K562 (cell line): Measurements from ENCODE around the gene MEFV. TPM values are rescaled to one million over a fixed set of nuclear protein-coding genes. Genes with fewer than 3 reads are reported as not detected.

Experiments
- ATAC-seq: fragments of 200-7000 bp; cut with Tn5 transposase; 3 replicates; pipeline ENCODE4 v1.9.1; 2020; ENCODE audit warnings: moderate library complexity
- BruUV-seq: library from RNA; stranded (reverse); fragments of 400-500 nt; replicated peaks from 2 replicates; lab custom pipeline; 2021; lab: Mats Ljungman, UMichigan
- CTCF ChIA-PET: fragments of 300-600 bp; formaldehyde crosslinking; extraction: SDS; loops from one replicate; lab custom pipeline; 2021; ENCODE audit warnings: low intra/inter-chr PET ratio; lab: Yijun Ruan, JAX
- POLR2A ChIA-PET: fragments of 300-600, 350-650 bp; sonication (Branson Sonifier 250); formaldehyde crosslinking; extraction: SDS; loops from one replicate; lab custom pipeline; 2021; ENCODE audit warnings: antibody characterized with exemption, inconsistent platforms; lab: Yijun Ruan, JAX
- DNase-seq, 4 experiments: peaks; one replicate each; pipeline versions ENCODE4 v3.0.0 to v3.0.0-alpha.2; 2011 to 2018; ENCODE audit warnings: low spot score in 3 of 4, mixed read lengths in 3 of 4; ENCODE audit errors: extremely low read depth in 1 of 4
- FAIRE-seq: peaks from 2 replicates; lab custom pipeline; 2011; peaks lifted over from hg19 to GRCh38; lab: Jason Lieb, UNC
- H2AFZ ChIP-seq: 2 replicates; pipeline ENCODE4 v1.6.0; 2011; ENCODE audit warnings: low read depth, low read length, control low read depth, inconsistent platforms
- H3K27ac ChIP-seq: fragments of 200-600 bp; 3 replicates; pipeline ENCODE4 v1.8.0; 2011; ENCODE audit warnings: low read depth, mild to moderate bottlenecking, control low read depth, inconsistent platforms, low read length, moderate library complexity, mixed read lengths; ENCODE audit errors: extremely low read depth
- H3K27me3 ChIP-seq, 2 experiments: fragments of 300-600 bp in 1 of 2; 2 replicates in 1 of 2; 3 replicates in 1 of 2; pipeline versions ENCODE4 v1.6.0 to v1.8.0; 2011; ENCODE audit warnings: inconsistent platforms in 2 of 2, low read length in 2 of 2, mild to moderate bottlenecking in 1 of 2, mixed read lengths in 1 of 2, moderate library complexity in 1 of 2; ENCODE audit not compliant: control insufficient read depth in 2 of 2, insufficient read depth in 2 of 2
- H3K36me3 ChIP-seq: fragments of 300-600 bp; 3 replicates; pipeline ENCODE4 v1.8.0; 2011; ENCODE audit warnings: mild to moderate bottlenecking, low read length, inconsistent platforms; ENCODE audit not compliant: control insufficient read depth, insufficient read depth
- H3K4me1 ChIP-seq, 2 experiments: fragments of 200-600 bp in 1 of 2; replicated peaks in 1 of 2; 2 replicates in 1 of 2; 3 replicates in 1 of 2; pipeline versions ENCODE4 v1.5.1 to v1.8.0; 2011; ENCODE audit warnings: inconsistent platforms in 2 of 2, low read length in 2 of 2, mild to moderate bottlenecking in 1 of 2, mixed read lengths in 1 of 2, moderate library complexity in 1 of 2; ENCODE audit not compliant: control insufficient read depth in 2 of 2, insufficient read depth in 2 of 2
- H3K4me2 ChIP-seq: 2 replicates; pipeline ENCODE4 v1.6.1; 2011; ENCODE audit warnings: low read length, control low read depth, inconsistent platforms, mixed read lengths; ENCODE audit not compliant: insufficient read depth
- H3K4me3 ChIP-seq: fragments of 200-600 bp; sonication (generic), shearing (Covaris generic); 2 replicates; pipeline ENCODE4 v1.5.1; 2016; ENCODE audit warnings: control low read depth, inconsistent platforms
- H3K79me2 ChIP-seq: fragments of 200-600 bp; 3 replicates; pipeline ENCODE4 v1.8.0; 2011; ENCODE audit warnings: low read length, inconsistent platforms; ENCODE audit not compliant: control insufficient read depth, insufficient read depth
- H3K9ac ChIP-seq, 2 experiments: 2 replicates each; pipeline versions ENCODE4 v1.6.0 to v1.6.1; 2011; ENCODE audit warnings: low read depth in 2 of 2, low read length in 2 of 2, control low read depth in 1 of 2, inconsistent platforms in 1 of 2, mild to moderate bottlenecking in 1 of 2, mixed read lengths in 1 of 2; ENCODE audit not compliant: insufficient read depth in 1 of 2
- H3K9me1 ChIP-seq: one replicate; pipeline ENCODE4 v1.6.0; 2011; ENCODE audit warnings: inconsistent platforms, mild to moderate bottlenecking, low read length, moderate library complexity; ENCODE audit not compliant: control insufficient read depth, insufficient read depth
- H3K9me3 ChIP-seq: replicated peaks from 2 replicates; pipeline ENCODE4 v1.5.1; 2011; ENCODE audit warnings: low read depth, low read length, inconsistent platforms; ENCODE audit not compliant: control insufficient read depth, insufficient read depth
- H4K20me1 ChIP-seq: replicated peaks from 2 replicates; pipeline ENCODE4 v1.6.1; 2011; ENCODE audit warnings: low read length, inconsistent platforms, mixed read lengths; ENCODE audit not compliant: control insufficient read depth, insufficient read depth
- POLR3A ChIP-seq: IDR thresholded peaks from 2 replicates; pipeline ENCODE4 v1.6.1; 2011; ENCODE audit warnings: borderline replicate concordance, mild to moderate bottlenecking, moderate library complexity; ENCODE audit not compliant: insufficient read length, insufficient read depth; ENCODE audit errors: extremely low read depth
- TBP ChIP-seq: optimal IDR thresholded peaks from 2 replicates; pipeline ENCODE3; 2011; ENCODE audit warnings: low read depth, low read length, improper control_type of control experiment
- WGBS: fragments of 100-300 bp; shearing (Covaris generic); methylation state at CpG from one replicate; pipeline ENCODE4 v1.1.6; 2016; ENCODE audit warnings: low coverage, mixed read lengths; ENCODE audit not compliant: insufficient coverage; ENCODE audit errors: missing lambda C conversion rate; 5-methylcytosine and 5-hydroxymethylcytosine counted together
- in situ Hi-C: fragments of 300-500 bp; cut with MboI; formaldehyde crosslinking; loops from 4 replicates; pipeline ENCODE4 v1.15.0; 2018; ENCODE audit warnings: inconsistent platforms, mixed read lengths
- intact Hi-C: fragments of 100-400 bp; cut with micrococcal nuclease; formaldehyde crosslinking; loops from 2 replicates; pipeline ENCODE4 v1.14.2; 2022
- polyA plus RNA-seq, 8 experiments: library from polyadenylated mRNA; depleted of rRNA in 4 of 8; stranded (reverse) in 5 of 8; unstranded in 3 of 8; fragments of >200 nt; fragmentation: Nextera tagmentation in 2 of 8; fragmentation: Illumina TruSeq in 1 of 8; extraction: Ambion mirVana in 2 of 8; extraction: Trizol in 1 of 8; gene quantifications; 2 replicates each; pipeline versions ENCODE4 v1.2.1 to v1.2.3, GENCODE V29; 2011 to 2014; ENCODE audit warnings: inconsistent platforms in 1 of 8, missing spikeins in 1 of 8
- total RNA-seq, 7 experiments: library from RNA; depleted of rRNA in 6 of 7; stranded (reverse); fragments of >200 nt in 6 of 7; fragmentation: Illumina TruSeq in 2 of 7; extraction: Trizol in 2 of 7; gene quantifications; 2 replicates each; pipeline versions ENCODE4 v1.2.1 to v1.2.3, GENCODE V29; 2011 to 2021; ENCODE audit warnings: low replicate concordance in 1 of 7
- TF ChIP-seq, protein P1 (sequence below): fragments of 250-450 bp; sonication (Bioruptor Pico); IDR thresholded peaks from 2 replicates; pipeline ENCODE4 v1.9.0; 2021; ENCODE audit warnings: mild to moderate bottlenecking, inconsistent platforms

Gene MEFV
- total and polyA plus RNA-seq, 9 of the 15 experiments (the other 6 are each of a cell fraction or from before 2014, with no cell fraction given), result 0.14 TPM; not detected in 8

DNA sequence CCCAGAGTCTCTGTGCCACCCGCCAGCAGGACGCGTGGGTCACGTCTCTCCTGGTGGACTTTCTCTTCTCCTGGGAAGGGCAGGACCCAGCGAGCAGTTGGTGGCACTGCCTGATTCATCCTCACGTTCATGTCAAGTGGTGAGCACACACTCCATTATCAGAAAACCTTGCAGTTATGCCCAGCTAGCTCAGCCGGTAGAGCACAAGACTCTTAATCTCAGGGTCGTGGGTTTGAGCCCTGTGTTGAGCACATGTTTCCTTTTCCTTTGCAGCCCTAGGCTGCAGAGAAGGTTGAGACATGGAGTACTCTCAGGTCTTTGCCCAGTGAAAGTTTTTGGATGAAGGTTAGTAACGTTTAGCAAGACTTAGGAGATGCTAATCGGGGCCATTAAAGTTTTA, 60.5 kb downstream of the MEFV start:
- H3K9ac ChIP-seq, result no peak overlapping the region
- H4K20me1 ChIP-seq, result no peaks in the 10 kb centered on the region
- H3K27me3 ChIP-seq, result peaks cover 6 to 10% of the 10 kb centered on the region in 2 experiments
- no peak overlapping the region for H3K4me2 ChIP-seq
- no peaks in the 10 kb centered on the region for H3K9me1 ChIP-seq
- H3K4me1 ChIP-seq, result peaks cover 10 to 35% of the 10 kb centered on the region in 2 experiments
- H2AFZ ChIP-seq, result no peak overlapping the region
- no peak for DNase-seq
- WGBS, result 10% methylated on average over 10 of the region's 10 CpGs
- H3K79me2 ChIP-seq, result no peaks in the 10 kb centered on the region
- no TSS peak for BruUV-seq
- POLR2A ChIA-PET, result no interaction called here
- intact Hi-C loops (no loop called here), in situ Hi-C loops (no loop called here)
- TF ChIP-seq, protein P1, sequence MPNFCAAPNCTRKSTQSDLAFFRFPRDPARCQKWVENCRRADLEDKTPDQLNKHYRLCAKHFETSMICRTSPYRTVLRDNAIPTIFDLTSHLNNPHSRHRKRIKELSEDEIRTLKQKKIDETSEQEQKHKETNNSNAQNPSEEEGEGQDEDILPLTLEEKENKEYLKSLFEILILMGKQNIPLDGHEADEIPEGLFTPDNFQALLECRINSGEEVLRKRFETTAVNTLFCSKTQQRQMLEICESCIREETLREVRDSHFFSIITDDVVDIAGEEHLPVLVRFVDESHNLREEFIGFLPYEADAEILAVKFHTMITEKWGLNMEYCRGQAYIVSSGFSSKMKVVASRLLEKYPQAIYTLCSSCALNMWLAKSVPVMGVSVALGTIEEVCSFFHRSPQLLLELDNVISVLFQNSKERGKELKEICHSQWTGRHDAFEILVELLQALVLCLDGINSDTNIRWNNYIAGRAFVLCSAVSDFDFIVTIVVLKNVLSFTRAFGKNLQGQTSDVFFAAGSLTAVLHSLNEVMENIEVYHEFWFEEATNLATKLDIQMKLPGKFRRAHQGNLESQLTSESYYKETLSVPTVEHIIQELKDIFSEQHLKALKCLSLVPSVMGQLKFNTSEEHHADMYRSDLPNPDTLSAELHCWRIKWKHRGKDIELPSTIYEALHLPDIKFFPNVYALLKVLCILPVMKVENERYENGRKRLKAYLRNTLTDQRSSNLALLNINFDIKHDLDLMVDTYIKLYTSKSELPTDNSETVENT (CRISPR knock-in tag), result no peak
- TF ChIP-seq POLR3A (peak; percentile 71), TBP (peak; percentile 98)
- H3K36me3 ChIP-seq, result no peaks in the 10 kb centered on the region
- no peak for ATAC-seq
- H3K4me3 ChIP-seq, result no peak overlapping the region
- no peaks in the 10 kb centered on the region for H3K9me3 ChIP-seq
- FAIRE-seq, result no peak
- CTCF ChIA-PET, result no interaction called here
- no peak overlapping the region for H3K27ac ChIP-seq
